NCI-H146 (cell line): ENCODE measurements around the gene PRKRA.
"Not testable (repeated sequence)": the region's sequence is repeated elsewhere in the genome, so short reads cannot be mapped to it uniquely, and the experiment has no call there.

Experiments
- DNase-seq: peaks from one replicate; lab custom pipeline; 2025; lab: John Stamatoyannopoulos, UW

Gene PRKRA

GRCh38 chr2:178457390-178457886, 6.5 kb upstream of the PRKRA start:
- DNase-seq, result no peak

DNA sequence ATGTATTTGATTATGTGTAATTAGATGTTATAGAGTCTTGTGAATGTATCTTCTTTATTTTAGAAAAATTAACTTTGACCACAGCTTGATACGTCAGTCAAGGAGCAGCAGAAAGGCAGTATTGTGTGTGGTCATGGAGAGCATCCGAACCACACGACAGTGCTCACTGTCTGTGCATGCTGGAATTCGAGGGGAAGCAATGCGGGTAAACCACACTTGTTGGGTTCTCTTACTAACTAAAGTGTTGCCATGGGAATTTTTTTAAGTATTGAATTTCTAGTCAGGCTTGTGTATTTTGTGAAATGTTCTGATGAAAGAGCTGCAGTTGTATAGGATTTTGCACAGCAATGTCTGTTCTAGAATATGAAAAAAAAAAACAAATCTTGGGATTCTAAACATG, 5.0 kb upstream of the PRKRA start:
- DNase-seq, result no peak

GRCh38 chr2:178452870-178453269, 1.9 kb upstream of the PRKRA start:
- peak; percentile 13 for DNase-seq

GRCh38 chr2:178452334-178452733, 1.4 kb upstream of the PRKRA start:
- DNase-seq, result no peak

DNA sequence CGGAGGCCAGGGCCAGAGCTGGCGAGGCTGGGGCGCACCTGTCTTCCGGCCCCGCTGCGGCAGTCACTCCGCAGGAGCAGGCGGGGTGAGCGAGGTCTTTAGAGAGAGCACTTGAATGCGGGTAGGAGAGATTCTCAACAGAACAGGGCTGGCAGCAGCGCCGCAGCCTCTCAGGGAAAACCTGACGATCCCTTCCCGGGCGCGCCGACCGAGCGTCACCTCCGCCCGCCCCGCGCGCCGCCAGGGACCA, 526 bp downstream of the PRKRA start:
- no peak for DNase-seq

DNA sequence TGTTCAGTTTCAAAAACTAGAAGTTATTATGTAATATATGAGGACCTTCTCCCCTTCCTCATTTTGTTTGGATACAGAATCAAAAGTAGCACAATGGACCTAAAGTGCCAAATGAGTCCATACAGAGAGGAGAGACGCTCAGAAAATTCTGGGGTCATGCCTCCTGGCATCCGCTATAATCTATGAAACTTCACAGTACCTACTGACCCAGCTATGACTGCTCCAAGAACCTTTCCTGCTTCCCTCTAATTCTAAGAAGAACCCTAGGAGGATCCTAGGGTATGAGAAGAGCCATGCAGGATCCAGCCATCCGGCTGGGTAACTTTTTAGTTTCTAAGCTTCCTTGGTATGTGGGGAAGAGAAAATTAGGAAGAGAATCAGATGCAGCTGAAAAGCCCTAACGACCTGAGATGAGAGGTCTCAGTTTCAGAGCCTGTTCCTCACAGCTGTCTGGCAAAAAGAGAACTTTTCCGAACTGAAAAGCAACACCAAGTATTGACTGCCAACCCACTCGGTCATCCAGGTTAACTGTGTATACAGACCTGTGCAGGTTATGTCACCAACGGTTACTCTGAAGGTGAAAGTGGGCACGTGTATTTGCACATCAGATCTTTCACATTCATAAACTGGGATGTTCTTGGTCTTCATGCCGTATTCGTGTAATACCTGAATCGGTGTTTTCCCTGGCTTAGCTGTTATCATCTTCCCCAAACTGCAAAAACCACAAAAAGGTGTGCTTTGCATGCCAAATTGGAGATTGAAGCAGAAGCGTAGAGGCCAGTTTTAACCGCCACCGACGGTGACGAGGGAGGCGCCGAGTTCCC, 1.1 kb downstream of the PRKRA start:
- peak; percentile 14 for DNase-seq

GRCh38 chr2:178448968-178449661, 1.9 kb downstream of the PRKRA start:
- DNase-seq, result no peak

- DNase-seq, result no peak
These were observed 9.5 kb downstream of the PRKRA start for GRCh38 chr2:178441426-178441825.

GRCh38 chr2:178436662-178437061, 14.3 kb downstream of the PRKRA start:
- no peak for DNase-seq

GRCh38 chr2:178429336-178429735, 21.6 kb downstream of the PRKRA start:
- no peak for DNase-seq

- DNase-seq, result no peak
These were observed 22.6 kb downstream of the PRKRA start for GRCh38 chr2:178428396-178428806.

GRCh38 chr2:178427458-178427857, 23.5 kb downstream of the PRKRA start:
- no peak for DNase-seq

DNA sequence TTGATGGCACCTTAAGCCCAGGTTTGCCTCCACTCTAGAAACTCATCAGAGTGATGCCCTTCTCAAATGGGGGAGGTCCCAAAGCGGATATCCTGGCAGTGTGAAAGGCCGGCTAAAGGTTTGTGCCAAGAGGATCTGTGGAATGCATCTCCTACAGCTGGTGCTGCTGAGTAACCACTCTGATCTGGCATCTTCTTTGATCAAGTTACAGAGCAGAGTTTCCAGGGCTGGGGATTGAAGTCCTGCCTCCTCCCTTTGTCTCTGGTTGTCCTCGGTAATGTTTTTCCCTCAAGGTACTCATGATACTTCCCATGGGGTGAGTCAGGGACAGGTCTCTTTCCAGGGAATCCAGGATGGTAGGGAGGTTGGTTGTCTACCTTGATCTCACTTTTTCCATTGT, 24.6 kb downstream of the PRKRA start:
- DNase-seq, result no peak

GRCh38 chr2:178425255-178425827, 25.6 kb downstream of the PRKRA start:
- DNase-seq, result no peak

- DNase-seq, result not testable (repeated sequence)
These were observed 27.2 kb downstream of the PRKRA start for GRCh38 chr2:178423746-178424145.

DNA sequence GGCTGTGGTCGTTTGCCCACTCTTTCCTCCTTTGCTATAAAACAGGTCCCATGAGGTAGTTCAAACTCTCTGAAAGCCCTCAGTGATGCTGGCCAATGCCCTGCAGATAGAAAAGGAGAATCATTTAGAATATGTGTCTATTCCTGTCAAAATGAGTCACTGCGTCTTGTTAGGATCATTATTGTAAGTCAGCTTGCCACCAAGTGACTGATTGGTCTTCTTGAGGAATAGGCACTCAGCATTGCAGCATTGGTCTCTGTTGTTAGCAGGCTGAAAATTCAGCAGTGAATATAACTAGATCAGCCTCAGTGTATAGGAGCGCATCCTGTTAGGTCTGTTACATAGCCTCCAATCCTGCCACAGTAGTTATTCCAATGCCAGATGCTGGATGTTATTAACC, 28.9 kb downstream of the PRKRA start:
- DNase-seq, result no peak

- no peak for DNase-seq
These were observed 30.4 kb downstream of the PRKRA start for GRCh38 chr2:178420463-178420999.

DNA sequence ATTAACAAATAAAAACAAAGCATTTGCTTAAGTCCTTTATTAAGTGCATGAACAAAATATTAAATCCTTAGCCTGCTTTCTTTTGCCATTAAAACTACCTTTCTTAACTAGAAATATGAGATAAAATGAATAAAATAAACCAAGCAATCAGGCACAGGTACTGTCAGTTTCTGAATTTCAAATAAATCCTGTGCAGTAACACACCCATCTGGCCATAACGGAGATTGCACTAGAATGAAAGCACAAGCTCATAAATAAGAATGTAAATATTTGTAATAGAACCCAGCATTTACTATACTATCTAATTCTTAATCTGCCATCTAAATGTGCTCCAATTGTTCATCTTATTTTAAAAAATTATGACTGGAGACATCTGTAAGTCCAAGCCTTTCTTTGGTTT, 31.9 kb downstream of the PRKRA start:
- DNase-seq, result no peak

- no peak for DNase-seq
These were observed 32.5 kb downstream of the PRKRA start for GRCh38 chr2:178418426-178418825.

GRCh38 chr2:178417916-178418315, 33.1 kb downstream of the PRKRA start:
- DNase-seq, result no peak

- DNase-seq, result no peak
These were observed 35.0 kb downstream of the PRKRA start for GRCh38 chr2:178415979-178416378.

DNA sequence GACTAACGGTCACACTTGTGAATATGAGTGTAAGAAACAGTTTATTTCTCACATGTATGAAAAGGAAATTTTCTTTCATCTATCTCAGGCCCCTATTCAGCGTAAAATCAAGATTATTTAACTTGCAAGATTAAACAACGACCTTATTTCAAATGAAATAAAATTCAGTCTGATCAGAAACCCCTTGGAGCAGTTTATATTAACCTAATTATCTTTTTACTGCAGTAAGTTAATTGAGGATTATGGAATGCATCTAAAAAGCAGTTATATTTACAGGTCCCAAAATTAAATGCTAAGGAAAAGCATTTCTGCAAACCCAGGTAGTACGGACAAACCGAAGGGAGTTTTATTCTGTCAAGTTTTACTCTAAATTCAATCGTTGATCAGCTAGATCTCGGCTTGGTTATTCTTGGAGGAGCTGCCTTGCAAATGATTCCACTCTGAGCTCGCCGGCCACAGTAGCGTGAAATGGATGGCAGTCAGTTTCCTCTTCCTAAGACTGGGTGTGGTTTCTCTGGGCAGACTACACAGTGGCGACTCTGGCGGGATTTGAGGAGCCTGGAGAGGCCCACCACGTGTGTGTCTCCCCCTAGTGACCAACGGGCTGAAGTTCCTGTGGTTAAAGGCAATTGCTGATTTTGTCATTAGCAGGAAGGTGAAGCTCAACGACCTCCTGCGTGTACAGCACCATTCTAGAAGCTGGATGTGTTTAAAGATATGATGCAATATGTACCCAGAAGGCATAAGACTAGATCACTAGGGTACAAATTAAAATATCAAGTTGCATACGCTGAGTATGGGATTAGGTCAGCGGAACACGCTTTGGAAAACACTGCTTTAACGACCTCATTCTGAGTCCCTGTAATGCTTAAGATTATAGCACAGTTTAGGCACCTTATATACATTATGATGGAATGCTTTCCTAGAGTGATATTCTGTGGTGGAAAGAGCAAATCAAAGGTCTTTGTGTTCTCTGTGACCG, 36.4 kb downstream of the PRKRA start:
- DNase-seq, result peak; percentile 93
